Smooth muscle cell (in vitro differentiated cells): ENCODE results near the gene MAP3K14. TPM values are rescaled to one million over a fixed set of nuclear protein-coding genes. Genes with fewer than 3 reads are reported as not detected.

Experiments used
- DNase-seq: peaks from one replicate; lab custom pipeline; 2025; ENCODE audit not compliant: unreplicated experiment; lab: John Stamatoyannopoulos, UW
- H2AFZ ChIP-seq: fragments of 200-600 bp; sonication (generic); 2 replicates; pipeline ENCODE4 v1.6.0; 2016; ENCODE audit warnings: antibody characterized with exemption, low read depth, mild to moderate bottlenecking
- H3F3A ChIP-seq: fragments of 200-600 bp; sonication (generic); 2 replicates; pipeline ENCODE4 v1.6.0; 2017; ENCODE audit warnings: antibody characterized with exemption, low read depth
- H3K27ac ChIP-seq: fragments of 200-600 bp; sonication (generic); 2 replicates; pipeline ENCODE4 v1.5.1; 2016; ENCODE audit warnings: low read depth, mild to moderate bottlenecking
- H3K27me3 ChIP-seq: fragments of 200-600 bp; sonication (generic); 2 replicates; pipeline ENCODE4 v1.6.1; 2016; ENCODE audit warnings: low read depth, mild to moderate bottlenecking
- H3K36me3 ChIP-seq: fragments of 200-600 bp; sonication (generic); 2 replicates; pipeline ENCODE4 v1.5.1; 2016; ENCODE audit warnings: low read depth
- H3K4me1 ChIP-seq: fragments of 200-600 bp; sonication (generic); 2 replicates; pipeline ENCODE4 v1.5.1; 2016; ENCODE audit warnings: low read depth
- H3K4me2 ChIP-seq: fragments of 200-600 bp; sonication (generic); 2 replicates; pipeline ENCODE4 v1.6.0; 2016; ENCODE audit warnings: mild to moderate bottlenecking
- H3K4me3 ChIP-seq: fragments of 200-600 bp; sonication (generic); 2 replicates; pipeline ENCODE4 v1.5.1; 2016; ENCODE audit warnings: mild to moderate bottlenecking
- H3K79me2 ChIP-seq: fragments of 200-600 bp; sonication (generic); 2 replicates; pipeline ENCODE4 v1.6.0; 2016; ENCODE audit warnings: low read depth, mild to moderate bottlenecking
- H3K9ac ChIP-seq: fragments of 200-600 bp; sonication (generic); 2 replicates; pipeline ENCODE4 v1.6.0; 2016; ENCODE audit warnings: low read depth
- H3K9me3 ChIP-seq: fragments of 200-600 bp; sonication (generic); replicated peaks from 2 replicates; pipeline ENCODE4 v1.5.1; 2016; ENCODE audit warnings: low read depth
- H4K20me1 ChIP-seq: fragments of 200-600 bp; sonication (generic); 2 replicates; pipeline ENCODE4 v1.6.0; 2016; ENCODE audit warnings: low read depth
- WGBS: methylation state at CpG from one replicate; pipeline ENCODE4 v1.1.7; 2016; ENCODE audit warnings: low lambda C conversion rate; 5-methylcytosine and 5-hydroxymethylcytosine counted together
- polyA plus RNA-seq: library from polyadenylated mRNA; unstranded; fragments of >200 nt; fragmentation: Nextera tagmentation; extraction: Ambion mirVana; gene quantifications from 2 replicates; pipeline ENCODE4 v1.2.1, GENCODE V29; 2016
- total RNA-seq: library from RNA; depleted of rRNA; stranded (reverse); fragments of >200 nt; gene quantifications from 2 replicates; pipeline ENCODE4 v1.2.3, GENCODE V29; 2014
- TF ChIP-seq, protein P1 (sequence below): fragments of 200-600 bp; sonication (generic); IDR thresholded peaks from 2 replicates; pipeline ENCODE4 v1.5.1; 2017; ENCODE audit warnings: borderline replicate concordance, mild to moderate bottlenecking, antibody characterized with exemption; ENCODE audit not compliant: insufficient read depth, poor library complexity, severe bottlenecking

MAP3K14 gene
- total and polyA plus RNA-seq, 2 experiments from 2014 or later = 1.7 to 1.8 TPM

DNA sequence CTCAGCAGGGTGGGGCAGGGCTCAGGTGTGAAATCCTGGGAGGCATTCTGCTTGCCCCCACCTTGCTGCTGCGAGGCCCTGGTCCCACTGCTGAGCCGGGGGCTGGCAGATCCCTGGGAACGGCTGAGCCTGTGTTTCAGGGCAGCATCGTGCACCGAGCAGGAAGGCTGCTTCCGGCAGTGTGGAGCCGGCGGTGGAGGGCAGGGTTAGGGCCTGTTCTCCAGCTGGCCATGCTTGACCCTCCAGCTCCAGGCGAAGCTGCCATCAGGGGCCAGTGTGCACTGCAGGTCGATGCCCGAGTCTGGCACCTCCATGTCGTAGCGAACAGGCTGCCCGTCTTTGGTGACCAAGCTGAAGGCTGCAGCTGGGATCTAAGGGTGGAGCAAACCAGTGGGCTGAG, 52.4 kb downstream of the MAP3K14 start:
- no peak overlapping the region for H2AFZ ChIP-seq
- no peaks in the 10 kb centered on the region for H3K9me3 ChIP-seq
- no peak overlapping the region for H3K27ac ChIP-seq
- no peaks in the 10 kb centered on the region for H3K36me3 ChIP-seq
- H3K9ac ChIP-seq = no peak overlapping the region
- 94% methylated on average over 14 of the region's 14 CpGs for WGBS
- H3K4me2 ChIP-seq = no peak overlapping the region
- no peaks in the 10 kb centered on the region for H3F3A ChIP-seq
- peaks cover 6% of the 10 kb centered on the region for H3K4me1 ChIP-seq
- H3K27me3 ChIP-seq = no peaks in the 10 kb centered on the region
- DNase-seq = no peak
- H4K20me1 ChIP-seq = peaks cover 4% of the 10 kb centered on the region
- H3K4me3 ChIP-seq = no peak overlapping the region
- H3K79me2 ChIP-seq = no peaks in the 10 kb centered on the region
- TF ChIP-seq, protein P1, sequence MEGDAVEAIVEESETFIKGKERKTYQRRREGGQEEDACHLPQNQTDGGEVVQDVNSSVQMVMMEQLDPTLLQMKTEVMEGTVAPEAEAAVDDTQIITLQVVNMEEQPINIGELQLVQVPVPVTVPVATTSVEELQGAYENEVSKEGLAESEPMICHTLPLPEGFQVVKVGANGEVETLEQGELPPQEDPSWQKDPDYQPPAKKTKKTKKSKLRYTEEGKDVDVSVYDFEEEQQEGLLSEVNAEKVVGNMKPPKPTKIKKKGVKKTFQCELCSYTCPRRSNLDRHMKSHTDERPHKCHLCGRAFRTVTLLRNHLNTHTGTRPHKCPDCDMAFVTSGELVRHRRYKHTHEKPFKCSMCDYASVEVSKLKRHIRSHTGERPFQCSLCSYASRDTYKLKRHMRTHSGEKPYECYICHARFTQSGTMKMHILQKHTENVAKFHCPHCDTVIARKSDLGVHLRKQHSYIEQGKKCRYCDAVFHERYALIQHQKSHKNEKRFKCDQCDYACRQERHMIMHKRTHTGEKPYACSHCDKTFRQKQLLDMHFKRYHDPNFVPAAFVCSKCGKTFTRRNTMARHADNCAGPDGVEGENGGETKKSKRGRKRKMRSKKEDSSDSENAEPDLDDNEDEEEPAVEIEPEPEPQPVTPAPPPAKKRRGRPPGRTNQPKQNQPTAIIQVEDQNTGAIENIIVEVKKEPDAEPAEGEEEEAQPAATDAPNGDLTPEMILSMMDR = no peak

DNA sequence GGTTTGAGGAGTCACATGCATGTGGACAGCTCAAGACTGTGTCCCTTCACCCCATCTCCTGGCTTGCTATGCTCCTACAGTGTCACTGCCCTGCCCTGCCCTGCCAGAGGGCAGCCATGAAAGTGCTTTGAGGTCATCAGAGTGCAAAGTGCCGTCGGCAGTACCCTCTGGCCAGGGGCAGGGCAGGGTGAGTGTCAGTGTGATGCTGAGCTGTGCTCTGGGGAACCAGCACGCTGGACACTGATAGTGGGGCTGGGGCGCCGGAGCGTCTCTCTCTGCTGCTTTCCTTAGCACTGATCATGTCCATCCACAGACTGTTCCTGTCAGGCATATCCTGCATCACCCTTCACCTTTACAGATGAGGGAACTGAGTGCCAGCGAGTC, 53.4 kb downstream of the MAP3K14 start:
- DNase-seq = no peak
- Histone ChIP-seq H4K20me1 (peaks cover 4% of the 10 kb centered on the region), H3K27ac (no peak overlapping the region), H2AFZ (no peak overlapping the region), H3K79me2 (no peaks in the 10 kb centered on the region), H3K4me3 (no peak overlapping the region), H3K4me1 (peaks cover 6% of the 10 kb centered on the region), H3F3A (no peaks in the 10 kb centered on the region), H3K36me3 (no peaks in the 10 kb centered on the region), H3K27me3 (no peaks in the 10 kb centered on the region), H3K9ac (no peak overlapping the region), H3K4me2 (no peak overlapping the region), H3K9me3 (no peaks in the 10 kb centered on the region)
- WGBS = 93% methylated on average over 7 of the region's 7 CpGs
- TF ChIP-seq, protein P1 = no peak

DNA sequence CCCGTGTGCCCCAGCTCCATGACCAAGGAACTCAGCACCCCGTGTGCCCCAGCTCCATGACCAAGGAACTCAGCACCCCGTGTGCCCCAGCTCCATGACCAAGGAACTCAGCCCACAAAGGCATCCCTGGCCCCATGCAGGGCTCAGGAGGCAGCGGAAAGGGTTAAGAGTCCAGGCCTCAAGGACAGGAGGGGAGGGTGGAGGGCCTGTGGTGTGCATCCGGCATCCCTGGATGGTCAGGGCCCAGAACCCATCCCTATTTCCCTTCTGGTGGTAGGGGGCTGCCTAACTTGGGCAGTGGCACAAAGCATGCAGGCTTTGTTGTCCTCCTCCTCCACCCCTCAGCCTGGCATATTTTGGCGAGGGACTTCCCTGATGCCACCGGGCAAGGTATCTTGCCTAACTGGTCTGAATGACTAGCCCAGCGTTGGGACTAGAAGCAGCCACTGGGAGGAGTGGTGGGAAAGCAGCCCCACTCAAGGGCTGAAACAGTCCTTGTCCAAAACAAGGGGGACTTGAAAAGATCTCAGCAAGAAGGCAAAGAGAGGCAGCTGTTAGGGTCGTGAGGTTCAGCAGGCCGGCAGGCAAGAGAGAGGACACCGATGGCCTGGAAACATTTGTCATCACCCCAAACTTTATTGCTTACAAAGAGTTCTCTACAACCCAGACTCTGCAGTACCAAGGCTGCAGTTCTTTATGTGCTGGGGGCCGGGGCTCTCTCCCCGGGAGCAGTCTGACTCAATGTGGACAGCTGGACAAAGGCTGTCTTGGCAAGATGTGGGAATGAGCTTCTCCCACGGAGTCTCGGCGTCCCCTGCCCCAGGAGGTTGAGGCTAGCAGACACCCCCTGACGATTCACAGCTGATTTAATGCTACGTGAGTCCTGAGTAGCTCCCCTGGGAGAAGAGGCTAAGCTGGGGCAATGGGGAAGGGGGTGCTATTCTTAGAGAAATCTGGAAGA, 54.0 kb downstream of the MAP3K14 start:
- H3K27ac ChIP-seq = no peak overlapping the region
- WGBS = 72% methylated on average over 17 of the region's 18 CpGs
- no peaks in the 10 kb centered on the region for H3K27me3 ChIP-seq
- peaks cover 4% of the 10 kb centered on the region for H4K20me1 ChIP-seq
- H3K4me2 ChIP-seq = peak overlapping the region; percentile 96
- TF ChIP-seq, protein P1 = no peak
- no peaks in the 10 kb centered on the region for H3K9me3 ChIP-seq
- H3F3A ChIP-seq = no peaks in the 10 kb centered on the region
- DNase-seq = no peak
- H3K79me2 ChIP-seq = no peaks in the 10 kb centered on the region
- H3K9ac ChIP-seq = no peak overlapping the region
- H3K4me3 ChIP-seq = no peak overlapping the region
- H3K36me3 ChIP-seq = no peaks in the 10 kb centered on the region
- H3K4me1 ChIP-seq = peaks cover 6% of the 10 kb centered on the region
- no peak overlapping the region for H2AFZ ChIP-seq
